PC-9 (cell line): ENCODE measurements around the gene MYH3.

Experiments used
- CTCF ChIP-seq: fragments of 200-600 bp; sonication (generic); conservative IDR thresholded peaks from 2 replicates; pipeline ENCODE4 v1.6.1; 2017; ENCODE audit warnings: mixed run types, antibody characterized with exemption, mild to moderate bottlenecking, moderate library complexity
- EZH2 ChIP-seq: fragments of 200-600 bp; sonication (generic); IDR thresholded peaks from 2 replicates; pipeline ENCODE4 v1.8.0; 2017; ENCODE audit warnings: antibody characterized with exemption, low read depth

GRCh38 chr17:10616502-10617119, 40.5 kb downstream of the MYH3 start:
- TF ChIP-seq CTCF (peak; percentile 94), EZH2 (no peak)
